ENCODE data around the gene ARHGEF28.

The ARHGEF28 gene

GRCh38 chr5:73719632-73720031, 93.6 kb downstream of the ARHGEF28 start:
- no peak for TF ChIP-seq CTCF (IDR thresholded peaks at IDR 0.05; ENCODE audit: low read length)
- no peak for TF ChIP-seq EZH2 (optimal IDR thresholded peaks at IDR 0.05; ENCODE audit: low read depth, low read length)
- TF ChIP-seq EZH2phosphoT487 (IDR thresholded peaks at IDR 0.05; ENCODE audit: low read length): no peak
- H3K9me3 ChIP-seq (replicated peaks; ENCODE audit: insufficient read depth, low read length): no peaks in the 10 kb centered on the region
- no peak overlapping the region for H2AFZ ChIP-seq (ENCODE audit: low read length)
- H3K36me3 ChIP-seq (replicated peaks; ENCODE audit: insufficient read depth, low read length): no peaks in the 10 kb centered on the region
- no peak overlapping the region for H3K4me3 ChIP-seq (ENCODE audit: low read length)
- DNase-seq: no peak
- no peak overlapping the region for H3K9ac ChIP-seq (ENCODE audit: low read length)
- no peaks in the 10 kb centered on the region for H3K79me2 ChIP-seq (ENCODE audit: low read length)
- H3F3A ChIP-seq (ENCODE audit: insufficient read depth, low read length): no peaks in the 10 kb centered on the region
- no peak overlapping the region for H3K27ac ChIP-seq (ENCODE audit: low read length)
- no peaks in the 10 kb centered on the region for H4K20me1 ChIP-seq (ENCODE audit: insufficient read depth, low read length)
- no peak overlapping the region for H3K4me2 ChIP-seq (ENCODE audit: low read depth, low read length)
- no peaks in the 10 kb centered on the region for H3K4me1 ChIP-seq (ENCODE audit: low read length)
- H3K9me2 ChIP-seq (replicated peaks; ENCODE audit: insufficient read depth, low read length): no peaks in the 10 kb centered on the region
- H3K27me3 ChIP-seq (replicated peaks; ENCODE audit: insufficient read depth, low read length): no peaks in the 10 kb centered on the region

- H3K27me3 ChIP-seq (replicated peaks; ENCODE audit: insufficient read depth, low read length): no peaks in the 10 kb centered on the region
- H3K9ac ChIP-seq (ENCODE audit: low read length): no peak overlapping the region
- no peak overlapping the region for H2AFZ ChIP-seq (ENCODE audit: low read length)
- no peaks in the 10 kb centered on the region for H3K4me1 ChIP-seq (ENCODE audit: low read length)
- no peak for TF ChIP-seq EZH2 (optimal IDR thresholded peaks at IDR 0.05; ENCODE audit: low read depth, low read length)
- no peak for TF ChIP-seq EZH2phosphoT487 (IDR thresholded peaks at IDR 0.05; ENCODE audit: low read length)
- TF ChIP-seq CTCF (IDR thresholded peaks at IDR 0.05; ENCODE audit: low read length): no peak
- H3K4me2 ChIP-seq (ENCODE audit: low read depth, low read length): no peak overlapping the region
- no peaks in the 10 kb centered on the region for H3K9me2 ChIP-seq (replicated peaks; ENCODE audit: insufficient read depth, low read length)
- H3K9me3 ChIP-seq (replicated peaks; ENCODE audit: insufficient read depth, low read length): no peaks in the 10 kb centered on the region
- H3K27ac ChIP-seq (ENCODE audit: low read length): no peak overlapping the region
- DNase-seq: no peak
- H3K79me2 ChIP-seq (ENCODE audit: low read length): no peaks in the 10 kb centered on the region
- H4K20me1 ChIP-seq (ENCODE audit: insufficient read depth, low read length): no peaks in the 10 kb centered on the region
- H3F3A ChIP-seq (ENCODE audit: insufficient read depth, low read length): no peaks in the 10 kb centered on the region
- no peak overlapping the region for H3K4me3 ChIP-seq (ENCODE audit: low read length)
- H3K36me3 ChIP-seq (replicated peaks; ENCODE audit: insufficient read depth, low read length): no peaks in the 10 kb centered on the region
Observed at GRCh38 chr5:73722231-73722630, 96.2 kb downstream of the ARHGEF28 start.

- H3K36me3 ChIP-seq (replicated peaks; ENCODE audit: insufficient read depth, low read length): no peaks in the 10 kb centered on the region
- H3K4me3 ChIP-seq (ENCODE audit: low read length): no peak overlapping the region
- H3K79me2 ChIP-seq (ENCODE audit: low read length): no peaks in the 10 kb centered on the region
- no peaks in the 10 kb centered on the region for H4K20me1 ChIP-seq (ENCODE audit: insufficient read depth, low read length)
- no peak for DNase-seq
- H3K27ac ChIP-seq (ENCODE audit: low read length): no peak overlapping the region
- H3K4me2 ChIP-seq (ENCODE audit: low read depth, low read length): no peak overlapping the region
- H3K9me3 ChIP-seq (replicated peaks; ENCODE audit: insufficient read depth, low read length): no peaks in the 10 kb centered on the region
- TF ChIP-seq CTCF (IDR thresholded peaks at IDR 0.05; ENCODE audit: low read length) (no peak), EZH2 (optimal IDR thresholded peaks at IDR 0.05; ENCODE audit: low read depth, low read length) (no peak), EZH2phosphoT487 (IDR thresholded peaks at IDR 0.05; ENCODE audit: low read length) (no peak)
- no peaks in the 10 kb centered on the region for H3F3A ChIP-seq (ENCODE audit: insufficient read depth, low read length)
- H2AFZ ChIP-seq (ENCODE audit: low read length): no peak overlapping the region
- H3K9me2 ChIP-seq (replicated peaks; ENCODE audit: insufficient read depth, low read length): no peaks in the 10 kb centered on the region
- no peaks in the 10 kb centered on the region for H3K4me1 ChIP-seq (ENCODE audit: low read length)
- no peaks in the 10 kb centered on the region for H3K27me3 ChIP-seq (replicated peaks; ENCODE audit: insufficient read depth, low read length)
- H3K9ac ChIP-seq (ENCODE audit: low read length): no peak overlapping the region
Observed at GRCh38 chr5:73726071-73726470, 100.1 kb downstream of the ARHGEF28 start.
